Vein endothelial cell (primary cell): ENCODE results near the gene NABP1. TPM values are rescaled to one million over a fixed set of nuclear protein-coding genes. Genes with fewer than 3 reads are reported as not detected.

Experiments
- small RNA-seq: library from RNA; depleted of rRNA; stranded (forward); fragments of <200 nt; gene quantifications from one replicate; pipeline ENCODE3, GENCODE V24; 2012
- total RNA-seq: library from RNA; depleted of rRNA; stranded (reverse); fragments of >200 nt; gene quantifications from 2 replicates; pipeline ENCODE4 v1.2.3, GENCODE V29; 2012

Gene NABP1, protein sequence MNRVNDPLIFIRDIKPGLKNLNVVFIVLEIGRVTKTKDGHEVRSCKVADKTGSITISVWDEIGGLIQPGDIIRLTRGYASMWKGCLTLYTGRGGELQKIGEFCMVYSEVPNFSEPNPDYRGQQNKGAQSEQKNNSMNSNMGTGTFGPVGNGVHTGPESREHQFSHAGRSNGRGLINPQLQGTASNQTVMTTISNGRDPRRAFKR
- total RNA-seq: 29.7 and 55.4 TPM in 2 replicates

GRCh38 chr2:191677646-191678436 lies at the start of gene NABP1:
NABP1 (plus strand) TSS chr2:191678136; CDS start chr2:191678615, 479 bp downstream.

Small RNA genes within 50 kb of the gene (small RNA-seq; reads per million reads assigned to genes)
- gene RF02271: not detected

Other genes starting within 250 kb of the NABP1 start
- gene CAVIN2, start 169.0 kb downstream of the NABP1 start, total RNA-seq: 335 and 409 TPM in 2 replicates